Measurements from ENCODE around the gene YIPF6.
"Not testable (repeated sequence)": the region's sequence is repeated elsewhere in the genome, so short reads cannot be mapped to it uniquely, and the experiment has no call there.

YIPF6 gene

GRCh38 chrX:68506649-68507048 lies 7.8 kb downstream of the YIPF6 start:
- no peak for DNase-seq (ENCODE audit: low read depth)

- DNase-seq (ENCODE audit: low read depth) = no peak
Measured at GRCh38 chrX:68508799-68509198, 9.9 kb downstream of the YIPF6 start.

GRCh38 chrX:68511255-68511654 lies 12.4 kb downstream of the YIPF6 start:
- DNase-seq (ENCODE audit: low read depth) = no peak

- not testable (repeated sequence) for DNase-seq (ENCODE audit: low read depth)
Measured at GRCh38 chrX:68524680-68525079, 25.8 kb downstream of the YIPF6 start.

- DNase-seq (ENCODE audit: low read depth) = no peak
Measured at GRCh38 chrX:68532831-68533533, 34.1 kb downstream of the YIPF6 start.

GRCh38 chrX:68533656-68534055 lies 34.8 kb downstream of the YIPF6 start:
- DNase-seq (ENCODE audit: low read depth) = no peak

GRCh38 chrX:68534691-68535090 lies 35.8 kb downstream of the YIPF6 start:
- DNase-seq (ENCODE audit: low read depth) = no peak

- no peak for DNase-seq (ENCODE audit: low read depth)
Measured at GRCh38 chrX:68536429-68536828, 37.6 kb downstream of the YIPF6 start.

- DNase-seq (ENCODE audit: low read depth) = no peak
Measured at GRCh38 chrX:68536884-68537283, 38.0 kb downstream of the YIPF6 start.

GRCh38 chrX:68550193-68550592 lies 51.3 kb downstream of the YIPF6 start:
- no peak for DNase-seq (ENCODE audit: low read depth)

- DNase-seq (ENCODE audit: low read depth) = no peak
Measured at GRCh38 chrX:68556036-68556435, 57.2 kb downstream of the YIPF6 start.

- DNase-seq (ENCODE audit: low read depth) = not testable (repeated sequence)
Measured at GRCh38 chrX:68557126-68557525, 58.3 kb downstream of the YIPF6 start.

GRCh38 chrX:68559905-68560304 lies 61.1 kb downstream of the YIPF6 start:
- DNase-seq (ENCODE audit: low read depth) = not testable (repeated sequence)

- DNase-seq (ENCODE audit: low read depth) = no peak
Measured at GRCh38 chrX:68568136-68568535, 69.3 kb downstream of the YIPF6 start.

GRCh38 chrX:68570598-68570997 lies 71.7 kb downstream of the YIPF6 start:
- DNase-seq (ENCODE audit: low read depth) = no peak

- DNase-seq (ENCODE audit: low read depth) = no peak
Measured at GRCh38 chrX:68571292-68571609, 72.4 kb downstream of the YIPF6 start.

GRCh38 chrX:68571610-68572311 lies 72.9 kb downstream of the YIPF6 start:
- DNase-seq (ENCODE audit: low read depth) = no peak

- no peak for DNase-seq (ENCODE audit: low read depth)
Measured at GRCh38 chrX:68574240-68574639, 75.4 kb downstream of the YIPF6 start.

GRCh38 chrX:68579810-68580209 lies 81.0 kb downstream of the YIPF6 start:
- DNase-seq (ENCODE audit: low read depth) = no peak

- DNase-seq (ENCODE audit: low read depth) = no peak
Measured at GRCh38 chrX:68584221-68584620, 85.4 kb downstream of the YIPF6 start.

All from activated T-cell treated with anti-CD3 and anti-CD28 coated beads for 24 hours (primary cell).